HG02943 (cell line): ENCODE measurements around the gene ITGA7.

Experiments used
- ATAC-seq: cut with Tn5 transposase; IDR thresholded peaks from one replicate; pipeline ENCODE4 v1.9.1; 2021; ENCODE audit warnings: mild to moderate bottlenecking, low read depth, moderate library complexity; ENCODE audit not compliant: unreplicated experiment

Gene ITGA7

GRCh38 chr12:55718624-55719275 is 11.0 kb upstream of the ITGA7 start:
- no peak for ATAC-seq

GRCh38 chr12:55718015-55718414 is 10.3 kb upstream of the ITGA7 start:
- no peak for ATAC-seq

GRCh38 chr12:55717011-55718007 is 9.6 kb upstream of the ITGA7 start:
- no peak for ATAC-seq

DNA sequence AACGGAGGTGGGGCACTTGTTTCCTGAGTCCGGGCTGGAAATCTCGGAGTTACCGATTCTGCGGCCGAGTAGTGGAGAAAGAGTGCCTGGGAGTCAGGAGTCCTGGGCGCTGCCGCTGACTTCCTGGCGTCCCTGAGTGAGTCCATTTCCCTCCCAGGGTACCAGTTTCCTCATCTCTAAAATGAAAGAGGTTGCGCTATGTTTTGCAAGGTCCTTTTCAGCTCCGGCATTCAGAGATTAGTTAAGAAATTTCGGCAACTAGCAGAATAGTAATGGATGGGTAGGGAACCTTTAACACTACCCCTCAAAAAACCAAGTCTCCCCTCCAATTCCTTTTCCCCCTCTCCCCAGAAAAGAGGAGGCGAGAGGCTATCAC is 8.9 kb upstream of the ITGA7 start:
- ATAC-seq = no peak

GRCh38 chr12:55715833-55716581 is 8.3 kb upstream of the ITGA7 start, which contains the start of gene BLOC1S1:
Gene BLOC1S1, plus strand, starts transcription at chr12:55716046. Its CDS starts 6 bp downstream, at chr12:55716052.
- peak; percentile 93 for ATAC-seq

- no peak for ATAC-seq
Measured at GRCh38 chr12:55715169-55715764, 7.6 kb upstream of the ITGA7 start.

DNA sequence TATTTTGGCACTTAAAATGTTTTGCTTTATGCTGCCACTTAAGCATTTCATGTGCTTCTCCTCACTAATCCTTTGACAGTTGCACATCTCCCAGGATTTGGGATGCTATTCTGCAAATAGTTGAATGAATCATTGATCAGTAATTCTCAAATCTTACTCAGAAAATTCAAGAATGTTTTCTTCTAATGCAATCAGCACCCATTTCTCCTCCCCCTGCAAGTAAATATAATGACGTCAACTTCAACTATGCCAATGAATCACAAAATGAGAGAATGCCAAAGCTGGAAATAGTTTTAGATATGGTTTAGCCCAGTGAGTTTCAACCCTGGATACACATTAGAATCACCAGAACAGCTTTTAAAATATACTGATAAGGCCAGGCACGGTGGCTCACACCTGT is 6.0 kb upstream of the ITGA7 start:
- no peak for ATAC-seq

DNA sequence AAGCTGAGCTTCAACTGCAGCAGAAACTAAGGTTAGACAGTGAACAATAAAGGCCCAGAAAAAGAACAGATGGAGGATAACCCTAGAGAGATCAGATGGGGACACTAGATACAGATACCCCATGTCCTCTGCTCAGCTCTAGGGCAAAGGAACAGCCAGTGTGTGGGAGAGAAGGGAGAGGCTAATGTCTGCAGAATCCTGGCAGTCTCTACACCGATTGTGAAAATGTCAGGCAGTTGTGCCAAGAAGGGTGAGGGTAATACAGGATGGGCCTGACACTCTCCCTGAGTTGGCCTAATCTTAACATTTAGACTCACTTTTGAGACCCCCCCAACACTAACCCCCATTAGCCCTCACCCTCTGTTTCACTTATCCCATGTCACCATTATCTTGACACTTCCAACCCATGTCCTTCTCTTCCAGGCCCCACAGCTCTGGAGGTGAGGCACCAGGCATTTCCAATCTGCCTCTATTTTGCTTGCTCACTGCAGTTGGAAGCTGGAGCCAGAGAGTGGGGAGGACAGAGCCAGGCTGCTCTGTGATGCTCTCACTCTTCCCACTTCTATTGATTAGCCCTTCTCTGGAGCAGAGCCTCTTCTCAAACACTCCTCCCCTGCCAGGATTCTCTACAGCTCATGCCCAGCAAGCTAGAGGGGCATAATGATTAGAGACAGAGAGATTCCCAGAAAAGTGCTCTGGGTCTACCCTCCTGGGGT is 5.2 kb upstream of the ITGA7 start:
- ATAC-seq = no peak

DNA sequence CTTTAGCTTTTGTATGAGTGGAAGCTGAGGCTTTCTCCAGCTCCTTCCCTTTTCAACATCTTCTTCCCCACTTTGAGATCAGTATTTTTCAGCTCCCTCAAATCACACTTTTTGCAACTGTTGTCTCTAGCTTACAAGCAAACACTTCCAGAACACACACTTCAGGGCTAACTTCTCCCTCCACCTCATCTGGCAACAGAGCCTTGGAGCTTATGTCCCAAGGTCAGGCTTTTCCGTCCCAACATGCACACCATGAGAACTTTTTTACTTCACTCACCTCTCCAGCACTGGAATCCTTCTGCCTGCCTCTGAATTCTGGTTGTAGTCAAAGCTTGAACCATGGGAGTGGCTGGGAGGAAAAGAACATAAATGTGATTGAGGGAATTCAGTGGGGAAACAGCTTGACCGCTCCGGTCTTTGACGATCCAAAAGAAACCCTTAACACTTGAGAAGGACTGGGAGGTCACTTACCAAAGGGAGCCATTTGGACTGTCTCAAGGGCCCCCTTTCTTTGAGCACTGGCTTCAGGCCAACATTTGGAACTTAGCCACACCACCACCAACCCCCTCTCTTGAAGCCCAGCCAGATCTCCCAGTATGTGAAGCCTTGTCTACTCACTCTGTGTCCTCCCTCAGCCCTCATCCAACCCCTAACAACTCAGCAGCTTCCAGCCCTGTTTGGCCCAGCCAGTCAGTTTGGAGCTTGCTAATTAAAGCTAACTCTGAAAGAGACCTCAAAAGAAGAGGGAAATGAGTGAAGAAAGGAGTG is 4.3 kb upstream of the ITGA7 start:
- no peak for ATAC-seq

DNA sequence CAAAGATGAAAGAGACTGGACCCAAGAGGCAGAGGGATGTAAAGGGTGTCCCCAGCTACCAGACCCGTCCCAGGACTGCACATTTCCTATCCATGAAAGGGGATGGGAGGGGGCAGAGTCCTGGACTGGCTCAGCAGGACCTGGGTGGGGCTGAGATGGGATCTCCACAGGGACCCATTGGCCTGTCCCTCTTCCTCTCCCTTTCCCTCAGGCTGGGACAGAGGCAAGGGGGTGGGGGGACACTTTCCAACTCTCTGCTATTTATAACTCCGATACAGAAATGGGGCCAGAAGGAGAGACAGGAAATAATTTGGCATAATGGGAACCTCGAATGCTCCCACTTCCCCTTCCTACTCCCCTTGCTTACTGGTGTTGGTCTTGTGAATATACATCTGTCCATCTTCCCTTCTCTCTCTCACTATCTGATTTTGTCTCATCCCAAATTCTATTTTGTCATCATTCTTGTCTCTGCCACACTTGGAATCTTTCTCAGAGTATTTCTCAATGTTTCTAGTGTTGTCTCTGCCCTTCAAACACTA is 1.1 kb upstream of the ITGA7 start:
- ATAC-seq = no peak

- ATAC-seq = no peak
Measured at GRCh38 chr12:55707219-55707671, 459 bp downstream of the ITGA7 start.

- no peak for ATAC-seq
Measured at GRCh38 chr12:55706568-55707218, 1.0 kb downstream of the ITGA7 start.

- ATAC-seq = no peak
Measured at GRCh38 chr12:55705782-55706402, 1.8 kb downstream of the ITGA7 start.

- ATAC-seq = no peak
Measured at GRCh38 chr12:55704824-55705718, 2.6 kb downstream of the ITGA7 start.

GRCh38 chr12:55703901-55704761 is 3.6 kb downstream of the ITGA7 start:
- ATAC-seq = no peak

GRCh38 chr12:55703288-55703687 is 4.4 kb downstream of the ITGA7 start:
- ATAC-seq = no peak
